PC-9 (cell line): Measurements from ENCODE around the gene STMN3. TPM values are rescaled to one million over a fixed set of nuclear protein-coding genes. Genes with fewer than 3 reads are reported as not detected.
A peak's percentile ranks its signal among the peaks of the same experiment; 100 is the strongest.

Source experiments
- BruUV-seq: library from RNA; stranded (reverse); fragments of 400-500 nt; replicated peaks from 2 replicates; lab custom pipeline; 2021; lab: Mats Ljungman, UMichigan
- CTCF ChIA-PET: fragments of 300-600 bp; sonication (Branson Sonifier 250); formaldehyde crosslinking; loops from one replicate; lab custom pipeline; 2022; ENCODE audit warnings: antibody characterized with exemption; lab: Charles Lee
- POLR2A ChIA-PET: fragments of 300-600 bp; sonication (Branson Sonifier 250); formaldehyde crosslinking; loops from one replicate; lab custom pipeline; 2022; ENCODE audit warnings: antibody characterized with exemption; ENCODE audit not compliant: unreplicated experiment; lab: Charles Lee
- DNase-seq, 2 experiments: peaks; one replicate each; pipeline versions ENCODE4 v3.0.0 to v3.0.0-alpha.2; 2015 to 2022; ENCODE audit warnings: mixed read lengths in 1 of 2
- H2AFZ ChIP-seq: fragments of 200-600 bp; sonication (generic); 2 replicates; pipeline ENCODE4 v1.8.1; 2017; ENCODE audit warnings: antibody characterized with exemption
- H3F3A ChIP-seq: fragments of 200-600 bp; sonication (generic); 2 replicates; pipeline ENCODE4 v1.8.1; 2017; ENCODE audit warnings: antibody characterized with exemption, mild to moderate bottlenecking, low read depth; ENCODE audit not compliant: insufficient read depth
- H3K27ac ChIP-seq: fragments of 200-600 bp; sonication (generic); 2 replicates; pipeline ENCODE4 v1.6.1; 2016; ENCODE audit warnings: mixed run types
- H3K27me3 ChIP-seq: fragments of 200-600 bp; sonication (generic); 2 replicates; pipeline ENCODE4 v1.6.1; 2016; ENCODE audit warnings: low read depth, mixed run types; ENCODE audit not compliant: insufficient read depth
- H3K36me3 ChIP-seq: fragments of 200-600 bp; sonication (generic); 2 replicates; pipeline ENCODE4 v1.6.1; 2016; ENCODE audit warnings: low read depth, mixed run types
- H3K4me1 ChIP-seq: fragments of 200-600 bp; sonication (generic); replicated peaks from 2 replicates; pipeline ENCODE4 v1.6.1; 2016; ENCODE audit warnings: mixed run types; ENCODE audit not compliant: insufficient read depth
- H3K4me2 ChIP-seq: fragments of 200-600 bp; sonication (generic); 2 replicates; pipeline ENCODE4 v1.6.1; 2017; ENCODE audit warnings: mixed run types
- H3K4me3 ChIP-seq: fragments of 200-600 bp; sonication (generic); 2 replicates; pipeline ENCODE4 v1.6.1; 2016; ENCODE audit warnings: mixed run types
- H3K79me2 ChIP-seq: fragments of 200-600 bp; sonication (generic); 2 replicates; pipeline ENCODE4 v1.6.1; 2017; ENCODE audit warnings: low read depth, mixed run types
- H3K9me2 ChIP-seq: fragments of 200-600 bp; sonication (generic); 2 replicates; pipeline ENCODE4 v1.8.1; 2017; ENCODE audit warnings: mild to moderate bottlenecking; ENCODE audit not compliant: insufficient read depth
- H3K9me3 ChIP-seq: fragments of 200-600 bp; sonication (generic); 2 replicates; pipeline ENCODE4 v1.8.1; 2016; ENCODE audit warnings: low read depth; ENCODE audit not compliant: insufficient read depth
- H4K20me1 ChIP-seq: fragments of 200-600 bp; sonication (generic); 2 replicates; pipeline ENCODE4 v1.8.1; 2017; ENCODE audit not compliant: insufficient read depth
- EZH2 ChIP-seq: fragments of 200-600 bp; sonication (generic); IDR thresholded peaks from 2 replicates; pipeline ENCODE4 v1.8.0; 2017; ENCODE audit warnings: antibody characterized with exemption, low read depth
- intact Hi-C: fragments of 100-400 bp; cut with micrococcal nuclease; formaldehyde crosslinking; loops from one replicate; pipeline ENCODE4 v1.10.0; 2022; ENCODE audit not compliant: unreplicated experiment
- total RNA-seq: library from RNA; stranded (reverse); gene quantifications from 2 replicates; pipeline ENCODE4 v1.2.3, GENCODE V29; 2021
- TF ChIP-seq, protein P1 (sequence below): fragments of 200-600 bp; sonication (generic); conservative IDR thresholded peaks from 2 replicates; pipeline ENCODE4 v1.6.1; 2017; ENCODE audit warnings: mixed run types, antibody characterized with exemption, mild to moderate bottlenecking, moderate library complexity

The STMN3 gene
- total RNA-seq, 1 experiment from 2014 or later, result 24.3 TPM

DNA sequence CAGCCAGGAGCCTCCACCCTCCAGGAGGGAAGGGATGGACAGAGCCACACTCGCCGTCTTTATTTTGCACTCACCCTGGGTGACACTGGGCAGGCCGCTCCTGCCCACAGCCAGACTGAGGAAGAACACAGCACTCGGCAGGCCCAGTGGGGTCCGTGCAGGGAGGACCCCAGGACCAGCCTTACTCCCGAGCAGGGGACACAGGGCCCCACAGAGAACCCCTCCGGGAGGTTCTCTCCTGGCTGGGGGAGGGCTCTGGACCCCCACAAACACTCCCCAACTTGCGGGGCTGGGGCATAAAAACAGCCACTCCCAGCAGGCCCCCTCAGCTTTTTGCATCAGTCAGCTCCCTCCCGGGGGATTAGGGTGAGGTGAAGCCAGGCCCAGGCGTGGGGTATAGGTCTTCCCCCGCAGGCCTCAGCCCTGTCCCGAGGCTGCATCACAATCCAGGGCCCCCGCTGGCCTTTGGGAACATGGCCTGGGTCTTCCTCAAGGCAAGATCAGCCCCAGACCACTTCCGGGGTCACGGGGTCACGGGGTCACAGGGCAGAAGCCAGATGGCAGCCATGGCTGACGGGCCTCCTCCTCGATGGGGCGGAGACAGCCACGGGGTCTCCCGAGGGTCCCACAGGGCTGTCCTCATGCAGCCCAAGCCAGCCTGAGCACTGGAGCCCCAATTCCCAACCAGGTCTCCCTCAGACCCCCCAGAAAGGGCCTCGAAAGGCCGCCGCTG lies 46.4 kb upstream of the STMN3 start:
- peak overlapping the region; percentile 71 for H3K4me2 ChIP-seq
- no peak for DNase-seq
- BruUV-seq, result TSS peak; percentile 86
- no peak for TF ChIP-seq EZH2
- TF ChIP-seq, protein P1, sequence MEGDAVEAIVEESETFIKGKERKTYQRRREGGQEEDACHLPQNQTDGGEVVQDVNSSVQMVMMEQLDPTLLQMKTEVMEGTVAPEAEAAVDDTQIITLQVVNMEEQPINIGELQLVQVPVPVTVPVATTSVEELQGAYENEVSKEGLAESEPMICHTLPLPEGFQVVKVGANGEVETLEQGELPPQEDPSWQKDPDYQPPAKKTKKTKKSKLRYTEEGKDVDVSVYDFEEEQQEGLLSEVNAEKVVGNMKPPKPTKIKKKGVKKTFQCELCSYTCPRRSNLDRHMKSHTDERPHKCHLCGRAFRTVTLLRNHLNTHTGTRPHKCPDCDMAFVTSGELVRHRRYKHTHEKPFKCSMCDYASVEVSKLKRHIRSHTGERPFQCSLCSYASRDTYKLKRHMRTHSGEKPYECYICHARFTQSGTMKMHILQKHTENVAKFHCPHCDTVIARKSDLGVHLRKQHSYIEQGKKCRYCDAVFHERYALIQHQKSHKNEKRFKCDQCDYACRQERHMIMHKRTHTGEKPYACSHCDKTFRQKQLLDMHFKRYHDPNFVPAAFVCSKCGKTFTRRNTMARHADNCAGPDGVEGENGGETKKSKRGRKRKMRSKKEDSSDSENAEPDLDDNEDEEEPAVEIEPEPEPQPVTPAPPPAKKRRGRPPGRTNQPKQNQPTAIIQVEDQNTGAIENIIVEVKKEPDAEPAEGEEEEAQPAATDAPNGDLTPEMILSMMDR, result no peak
- peak overlapping the region; percentile 27; the same call in 1 of the 2 replicates for H3K4me3 ChIP-seq
- H3K36me3 ChIP-seq, result 0 out of 2 replicates have a peak, but pooled peaks cover 5% of the 10 kb centered on the region
- no peaks in the 10 kb centered on the region for H3K27me3 ChIP-seq
- H3F3A ChIP-seq, result peaks cover 57% of the 10 kb centered on the region; the same call in 1 of the 2 replicates
- no peaks in the 10 kb centered on the region for H3K9me3 ChIP-seq
- 0 out of 2 replicates have a peak, but pooled peaks cover 3% of the 10 kb centered on the region for H4K20me1 ChIP-seq
- H2AFZ ChIP-seq, result no peak overlapping the region
- H3K9me2 ChIP-seq, result no peaks in the 10 kb centered on the region
- intact Hi-C loops, result loop anchor here (1.0 kb wide), 1 partner anchor 17 kb away; no protein-coding TSS in a partner anchor
- H3K4me1 ChIP-seq, result peaks cover 20% of the 10 kb centered on the region
- peak overlapping the region; percentile 65 for H3K27ac ChIP-seq
- H3K79me2 ChIP-seq, result 0 out of 2 replicates have a peak, but pooled peaks cover 5% of the 10 kb centered on the region
- CTCF ChIA-PET, result no interaction called here
- POLR2A ChIA-PET, result interaction anchor here (0.5 kb wide), 1 partner anchor 29 kb away, joined by 4 read pairs; no protein-coding TSS in a partner anchor

DNA sequence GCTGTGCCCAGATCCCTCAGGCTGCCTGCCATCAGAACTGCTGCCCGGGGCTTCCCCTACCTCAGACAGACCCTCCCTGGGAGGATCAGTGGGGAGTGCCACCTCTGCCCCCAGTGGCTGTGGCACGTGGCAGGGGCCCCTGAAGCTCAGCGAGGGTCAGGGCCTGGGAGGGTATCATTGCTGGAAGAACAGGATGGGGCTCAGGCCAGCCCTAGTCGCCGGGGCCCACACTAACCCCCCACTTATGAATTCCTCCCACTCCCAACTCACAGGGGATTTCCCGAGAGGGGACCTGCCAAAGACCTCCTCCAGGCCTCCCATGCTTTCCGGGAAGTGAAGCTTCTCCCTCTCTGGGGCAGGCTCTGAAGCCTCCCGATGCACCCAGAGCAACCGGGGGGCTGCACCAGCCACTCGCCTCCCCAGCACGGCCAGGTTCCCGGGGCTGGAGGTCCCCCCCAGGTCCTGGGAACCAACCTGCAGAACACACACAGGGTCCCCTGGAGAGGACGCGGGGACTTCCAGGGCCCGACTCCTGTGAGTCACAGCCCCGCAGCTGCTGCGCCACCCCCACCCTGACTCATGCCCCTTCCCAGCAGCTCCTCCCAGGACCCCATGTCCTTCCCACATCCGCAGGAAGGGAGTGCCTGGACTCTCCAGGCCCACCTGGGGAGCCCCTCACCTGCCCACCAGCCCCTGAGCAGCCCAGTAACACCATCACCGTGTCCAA lies 45.7 kb upstream of the STMN3 start:
- Histone ChIP-seq H3K9me3 (no peaks in the 10 kb centered on the region), H3F3A (peaks cover 57% of the 10 kb centered on the region; the same call in 1 of the 2 replicates), H3K9me2 (no peaks in the 10 kb centered on the region), H3K4me3 (peak overlapping the region; percentile 27; the same call in 1 of the 2 replicates), H3K4me2 (peak overlapping the region; percentile 71), H3K27ac (peak overlapping the region; percentile 65), H3K4me1 (peaks cover 20% of the 10 kb centered on the region), H4K20me1 (0 out of 2 replicates have a peak, but pooled peaks cover 3% of the 10 kb centered on the region), H3K79me2 (0 out of 2 replicates have a peak, but pooled peaks cover 5% of the 10 kb centered on the region), H2AFZ (no peak overlapping the region), H3K27me3 (no peaks in the 10 kb centered on the region), H3K36me3 (no peaks in the 10 kb centered on the region)
- ChIA-PET POLR2A (interaction anchor here (0.5 to 1.0 kb wide), 5 partner anchors 9 to 57 kb away, joined by 3 to 11 read pairs (median 4); partner anchors contain the start of genes ARFRP1, RTEL1 and ZGPAT), CTCF (interaction anchor here (0.5 to 1.3 kb wide), 3 partner anchors 19 to 204 kb away, joined by 3 to 12 read pairs (median 11); no protein-coding TSS in a partner anchor)
- TF ChIP-seq, protein P1, result no peak
- no peak for TF ChIP-seq EZH2
- peak; percentile 79 to 90 for DNase-seq
- intact Hi-C loops, result loop anchor here (1.0 kb wide), 1 partner anchor 17 kb away; no protein-coding TSS in a partner anchor
- no TSS peak for BruUV-seq
